GM23338 (cell line): ENCODE measurements around the gene MBLAC1.

Experiments
- CREB1 ChIP-seq: fragments of 250-450 bp; sonication (Bioruptor Pico); IDR thresholded peaks from 2 replicates; pipeline ENCODE4 v1.5.0; 2020; ENCODE audit warnings: low read depth, mild to moderate bottlenecking, moderate library complexity
- CTCF ChIP-seq, 2 experiments: fragments of 200-600 bp in 1 of 2; sonication (generic) in 1 of 2; conservative IDR thresholded peaks; 2 replicates each; pipeline versions ENCODE4 v1.5.1 to v1.6.1; 2016 to 2017; ENCODE audit warnings: antibody characterized with exemption in 2 of 2, low read depth in 2 of 2, mild to moderate bottlenecking in 2 of 2, moderate library complexity in 1 of 2
- ETS1 ChIP-seq: IDR thresholded peaks from 2 replicates; pipeline ENCODE4 v1.6.1; 2016; ENCODE audit warnings: antibody characterized with exemption
- EZH2 ChIP-seq: fragments of 200-600 bp; sonication (generic); IDR thresholded peaks from one replicate; pipeline ENCODE4 v1.8.0; 2017; ENCODE audit warnings: antibody characterized with exemption, mild to moderate bottlenecking, low read depth; ENCODE audit not compliant: unreplicated experiment
- EZH2phosphoT487 ChIP-seq: fragments of 200-600 bp; sonication (generic); IDR thresholded peaks from one replicate; pipeline ENCODE4 v1.8.1; 2018; ENCODE audit warnings: antibody characterized with exemption; ENCODE audit not compliant: unreplicated experiment
- JUNB ChIP-seq: IDR thresholded peaks from one replicate; pipeline ENCODE4 v1.6.1; 2016; ENCODE audit warnings: antibody characterized with exemption; ENCODE audit not compliant: unreplicated experiment
- NANOG ChIP-seq: IDR thresholded peaks from 2 replicates; pipeline ENCODE4 v1.6.1; 2016; ENCODE audit warnings: antibody characterized with exemption, borderline replicate concordance
- POLR2AphosphoS5 ChIP-seq: IDR thresholded peaks from 2 replicates; pipeline ENCODE4 v1.6.1; 2016; ENCODE audit warnings: antibody characterized with exemption, low read depth
- REST ChIP-seq: IDR thresholded peaks from one replicate; pipeline ENCODE4 v1.6.1; 2018; ENCODE audit warnings: antibody characterized with exemption; ENCODE audit not compliant: unreplicated experiment
- STAT1 ChIP-seq: IDR thresholded peaks from one replicate; pipeline ENCODE4 v1.6.1; 2016; ENCODE audit warnings: antibody characterized with exemption; ENCODE audit not compliant: unreplicated experiment
- ZNF114 ChIP-seq: fragments of 250-450 bp; sonication (Bioruptor Pico); IDR thresholded peaks from 2 replicates; pipeline ENCODE4 v1.5.0; 2020; ENCODE audit warnings: mild to moderate bottlenecking, moderate library complexity
- ZNF331 ChIP-seq: fragments of 250-450 bp; sonication (Bioruptor Pico); IDR thresholded peaks from 2 replicates; pipeline ENCODE4 v1.5.0; 2020; ENCODE audit warnings: low read depth, mild to moderate bottlenecking, moderate library complexity
- ZNF462 ChIP-seq: fragments of 250-450 bp; sonication (Bioruptor Pico); IDR thresholded peaks from 2 replicates; pipeline ENCODE4 v1.5.0; 2020; ENCODE audit warnings: mild to moderate bottlenecking, moderate library complexity

GRCh38 chr7:100169147-100169850 is 42.5 kb downstream of the MBLAC1 start:
- no peak for TF ChIP-seq EZH2
- TF ChIP-seq CTCF (conservative IDR thresholded peaks at IDR 0.05; ENCODE audit: low read depth in 2 of 2): no peak
- no peak for TF ChIP-seq NANOG
- TF ChIP-seq POLR2AphosphoS5: no peak
- TF ChIP-seq REST: no peak
- no peak for TF ChIP-seq EZH2phosphoT487
- no peak for TF ChIP-seq ETS1
- TF ChIP-seq CREB1: no peak
- no peak for TF ChIP-seq ZNF114
- TF ChIP-seq ZNF462 (CRISPR knock-in tag): no peak
- TF ChIP-seq ZNF331 (CRISPR knock-in tag): no peak
- no peak for TF ChIP-seq STAT1
- TF ChIP-seq JUNB: no peak
